ENCODE results near the gene TSPAN31.

TSPAN31 gene

DNA sequence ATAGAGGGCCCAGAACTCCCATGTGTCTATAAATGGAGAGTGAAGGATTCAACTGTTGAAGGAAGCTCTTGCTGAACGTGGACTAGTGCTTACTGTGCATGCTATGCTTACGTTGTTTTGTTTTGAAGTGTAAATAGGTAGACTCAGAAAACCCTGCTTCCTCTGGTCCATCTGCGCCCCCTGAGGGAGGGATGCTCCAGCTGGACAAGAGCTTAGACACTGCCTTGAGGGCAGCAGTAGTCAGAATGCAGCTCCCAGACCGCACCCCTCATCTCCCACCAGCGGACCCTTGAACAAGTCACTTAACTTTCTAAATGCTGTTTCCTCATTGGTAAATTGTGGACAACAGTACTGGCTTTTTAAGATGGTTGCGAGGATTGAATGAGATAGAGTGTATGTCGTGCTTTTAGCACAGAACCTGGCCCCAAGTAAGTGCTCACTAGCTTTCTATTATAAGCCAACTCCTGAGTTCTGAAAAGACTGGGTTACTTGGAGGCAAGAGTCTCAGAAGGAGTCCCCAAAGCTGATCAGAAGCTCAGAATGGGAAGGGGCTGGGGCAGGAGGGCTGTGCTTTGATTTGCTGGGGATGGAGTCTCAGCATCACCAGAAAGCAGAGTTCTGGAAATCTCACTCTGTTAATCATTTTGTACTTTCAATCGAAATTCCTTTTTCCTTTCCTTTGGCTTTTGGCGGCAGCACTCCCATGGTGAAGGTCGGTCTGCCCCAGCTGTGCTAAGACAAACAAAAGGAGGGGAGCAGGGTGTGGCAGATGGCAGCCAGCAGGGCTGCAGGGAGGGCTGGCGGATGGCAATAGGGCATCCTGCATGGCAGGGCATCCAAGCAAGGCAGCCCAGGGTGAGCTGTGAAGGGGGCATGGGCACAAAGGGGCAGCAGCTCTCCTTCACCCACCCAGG, 21.9 kb upstream of the TSPAN31 start:
- DNase-seq: no peak

- no peak for DNase-seq
These were observed 21.2 kb upstream of the TSPAN31 start for GRCh38 chr12:57723630-57723962.

DNA sequence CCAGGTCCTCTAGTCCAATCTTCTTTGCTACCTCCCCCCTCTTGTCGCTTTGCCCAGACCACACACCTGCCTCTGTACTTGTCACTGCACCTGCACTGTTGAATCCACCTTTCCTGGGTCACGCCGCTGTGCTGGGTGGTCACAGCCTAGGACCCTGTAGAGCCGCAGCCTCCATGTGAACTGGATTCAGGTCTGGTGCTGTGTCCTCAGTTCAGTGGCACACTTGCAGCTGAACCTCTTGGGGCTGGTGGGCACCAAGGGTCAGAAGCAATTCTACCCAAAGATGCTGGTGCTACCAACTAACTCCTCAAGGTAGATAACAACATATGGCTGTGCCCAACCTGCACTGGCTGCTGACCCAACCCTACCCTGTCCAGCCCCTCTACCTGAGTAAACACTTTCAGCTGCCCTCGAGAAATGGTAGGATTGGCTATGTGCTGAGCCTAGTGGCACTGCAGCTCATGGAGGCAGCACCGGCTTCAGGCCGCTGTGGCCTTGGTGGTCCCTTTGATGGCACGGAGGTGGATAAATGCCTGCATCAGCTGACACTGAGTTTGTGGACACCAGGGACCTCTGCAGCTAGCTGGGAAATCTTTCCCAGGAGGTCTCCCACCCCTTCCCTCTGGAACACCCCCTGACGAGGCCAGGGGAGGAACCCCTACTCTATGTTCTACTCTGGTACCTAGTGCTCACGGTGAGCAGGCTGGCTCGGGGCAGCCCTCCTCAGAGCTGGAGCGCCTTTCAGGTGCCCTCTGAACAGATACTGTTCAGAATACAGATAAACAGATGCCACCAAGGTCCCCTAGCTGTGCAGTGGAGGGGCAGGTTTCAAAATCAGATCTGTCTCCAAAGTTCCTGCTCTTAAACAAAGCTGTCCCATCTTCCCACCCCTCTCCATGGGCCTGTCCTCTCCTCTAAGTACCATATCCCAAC, 20.6 kb upstream of the TSPAN31 start:
- no peak for DNase-seq

DNA sequence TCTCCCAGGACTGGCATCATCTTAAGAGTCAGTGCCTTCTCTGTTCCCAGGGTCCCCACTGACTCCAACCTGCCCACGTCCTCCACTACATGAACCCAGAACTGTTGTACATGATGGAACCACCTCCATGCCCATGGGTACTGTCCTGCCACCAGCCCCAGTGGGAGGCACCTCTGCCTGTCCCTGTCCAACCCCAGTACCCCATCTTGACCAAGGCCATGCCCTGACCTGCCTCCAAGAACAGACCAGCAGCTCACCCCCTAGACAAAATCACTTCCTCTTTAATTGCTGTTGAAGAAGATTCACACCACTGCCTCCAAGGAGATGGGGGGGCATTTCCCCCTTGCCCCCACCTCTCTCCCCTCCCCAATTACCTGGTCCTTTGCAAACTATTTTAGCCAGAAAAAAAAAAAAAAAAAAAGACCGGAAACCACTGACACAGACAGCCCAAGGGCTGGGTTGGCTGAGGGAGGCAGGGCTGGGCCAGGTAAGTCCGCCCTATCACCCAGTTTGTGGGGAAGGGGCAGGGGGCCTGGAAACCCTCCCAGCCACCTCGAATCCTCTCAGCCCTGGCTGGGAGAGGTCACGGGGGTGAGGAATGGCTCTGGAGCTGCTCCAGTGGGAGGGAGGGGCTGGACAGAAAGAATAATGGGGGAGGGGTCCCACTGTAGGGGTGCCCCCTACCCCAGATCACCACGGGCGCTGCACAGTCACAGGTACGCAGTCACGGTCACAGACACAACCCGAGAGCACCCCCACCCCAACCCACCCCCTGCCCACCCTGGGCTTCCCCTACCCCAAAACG, 19.7 kb upstream of the TSPAN31 start:
- no peak for DNase-seq

DNA sequence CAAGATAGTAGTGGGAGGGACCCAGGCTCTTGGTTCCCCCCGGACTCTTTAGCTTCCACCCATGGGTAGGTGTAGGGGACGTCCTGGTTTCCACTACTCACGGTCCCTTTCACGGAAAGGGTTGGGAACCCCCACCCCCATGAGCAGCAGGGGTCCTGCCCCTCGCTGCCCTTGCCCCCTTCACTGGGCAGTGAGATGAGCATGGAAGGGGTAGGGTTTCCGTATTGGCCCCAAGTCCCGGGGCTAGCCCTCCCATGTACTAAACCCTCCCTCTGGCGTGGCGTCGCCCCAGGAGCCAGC, 19.0 kb upstream of the TSPAN31 start:
- DNase-seq: no peak

- DNase-seq: no peak
These were observed 18.5 kb upstream of the TSPAN31 start for GRCh38 chr12:57726151-57726883.

DNA sequence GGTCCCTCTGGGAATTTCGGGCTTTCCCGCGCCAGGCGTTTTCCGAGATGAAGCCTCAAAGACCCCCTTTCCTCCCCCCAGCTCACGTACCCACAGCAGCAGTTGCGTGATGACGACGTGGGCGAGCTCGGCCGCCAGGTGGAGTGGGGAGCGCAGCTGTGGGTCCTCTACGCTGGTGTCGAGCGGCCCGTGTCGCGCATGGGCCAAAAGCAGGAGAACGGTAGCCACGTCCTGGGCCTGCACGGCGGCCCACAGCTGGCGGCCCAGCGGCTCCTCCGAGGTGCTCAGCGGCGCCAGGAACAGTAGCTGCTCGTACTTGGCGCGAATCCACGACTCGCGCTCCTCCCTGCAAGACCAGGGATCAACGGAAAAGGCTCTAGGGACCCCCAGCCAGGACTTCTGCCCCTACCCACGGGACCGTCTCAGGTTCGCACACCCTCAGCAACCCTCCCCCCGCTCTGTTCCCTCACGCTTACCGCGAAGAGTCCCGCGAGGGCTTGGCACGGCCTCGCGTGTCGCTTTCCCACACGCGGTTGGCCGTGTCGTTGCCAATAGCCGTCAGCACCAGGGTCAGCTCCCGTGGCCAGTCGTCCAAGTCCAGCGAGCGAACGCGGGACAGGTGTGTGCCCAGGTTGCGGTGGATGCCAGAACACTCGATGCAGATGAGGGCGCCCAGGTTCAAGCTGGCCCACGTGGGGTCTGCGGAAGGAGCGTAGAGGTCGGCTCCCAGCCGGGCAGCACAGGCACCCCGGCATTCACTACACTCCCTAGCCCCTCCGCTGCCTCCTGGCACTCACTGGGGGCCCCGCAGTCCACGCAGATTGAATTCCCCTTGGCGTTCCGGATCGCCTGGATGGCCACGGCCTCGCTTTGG, 17.7 kb upstream of the TSPAN31 start:
- DNase-seq: no peak

GRCh38 chr12:57727758-57728395, 17.0 kb upstream of the TSPAN31 start:
- DNase-seq: no peak

GRCh38 chr12:57729321-57729844, 15.5 kb upstream of the TSPAN31 start:
- no peak for DNase-seq

GRCh38 chr12:57730336-57731067, 14.3 kb upstream of the TSPAN31 start:
- no peak for DNase-seq

GRCh38 chr12:57731411-57732080, 13.3 kb upstream of the TSPAN31 start:
- no peak for DNase-seq

DNA sequence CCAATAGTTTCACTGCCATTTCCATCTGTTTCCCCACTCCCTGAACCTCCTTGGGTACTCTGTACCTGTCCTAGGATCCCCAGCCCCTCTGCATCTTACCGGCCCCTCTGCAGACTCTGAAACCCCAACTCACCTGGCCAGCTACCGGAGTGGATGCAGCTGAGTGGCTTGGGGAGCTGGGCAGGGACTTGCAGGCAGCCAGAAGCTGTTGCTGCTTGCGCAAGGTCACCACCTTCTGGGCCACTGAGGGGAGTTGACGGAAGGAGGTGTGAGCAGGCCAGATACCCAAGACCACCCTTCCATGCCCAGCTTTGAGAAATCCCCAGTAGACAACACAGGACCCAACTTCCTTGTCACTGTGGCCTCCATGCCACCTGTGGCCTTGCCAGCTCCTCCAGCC, 12.6 kb upstream of the TSPAN31 start:
- DNase-seq: no peak

DNA sequence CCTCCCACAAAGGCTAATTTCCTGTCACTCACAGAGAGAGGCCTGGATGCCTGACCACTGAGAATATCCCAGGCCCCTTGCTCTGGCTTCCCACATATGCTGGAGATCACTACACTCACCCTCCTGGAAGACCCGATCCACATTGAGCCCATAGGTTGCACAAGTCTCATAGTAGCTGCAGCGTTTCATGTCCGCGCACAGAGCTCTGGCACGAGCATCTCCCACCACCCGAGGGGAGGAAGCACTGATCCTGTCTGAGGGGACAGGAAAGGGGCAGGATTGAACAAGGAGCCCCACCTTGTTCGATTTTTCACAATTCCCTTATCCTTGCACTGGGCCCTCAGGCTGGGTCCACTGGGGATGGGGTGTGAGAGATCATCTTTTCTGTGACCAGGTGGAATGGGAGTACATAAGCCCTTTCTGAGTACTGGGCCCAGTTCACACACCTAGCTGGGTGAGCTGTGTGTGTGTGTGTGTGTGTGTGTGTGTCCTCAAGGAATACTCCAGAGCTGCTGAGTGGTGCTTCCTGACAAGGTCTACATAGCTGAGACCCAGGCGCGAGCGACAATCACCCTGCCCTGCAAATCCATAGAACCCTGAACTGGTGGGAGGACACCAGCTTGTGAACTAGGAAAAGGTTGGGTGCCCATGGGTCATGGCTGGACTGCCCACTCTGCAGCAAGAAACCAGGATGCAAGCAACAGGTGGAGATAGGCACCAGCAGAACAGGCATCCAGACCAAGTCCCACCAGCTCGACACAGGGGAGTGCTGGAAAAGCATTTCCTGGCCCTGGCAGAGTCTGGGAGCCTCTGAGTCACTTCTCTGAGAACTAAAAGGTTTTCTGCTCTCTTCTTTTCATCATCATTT, 11.9 kb upstream of the TSPAN31 start:
- no peak for DNase-seq

DNA sequence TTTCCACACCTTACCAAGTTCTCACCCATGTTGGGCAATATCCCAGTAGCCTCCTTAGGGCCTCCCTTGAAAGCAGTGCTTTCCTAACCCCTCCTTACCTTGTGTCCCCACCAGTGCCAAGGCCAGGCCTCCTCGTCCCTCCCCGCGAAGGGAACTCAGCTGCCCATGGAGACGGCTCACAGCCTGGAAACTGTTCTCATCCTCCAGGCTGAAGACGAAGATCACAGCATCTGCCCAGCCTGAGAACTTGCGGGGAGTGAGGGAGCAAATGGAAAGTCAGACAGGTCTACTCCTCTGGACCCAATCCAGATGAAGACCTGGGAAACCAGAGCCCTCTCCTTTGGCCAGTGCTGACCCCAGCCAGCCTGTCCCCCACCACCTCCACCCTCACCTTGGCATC, 10.9 kb upstream of the TSPAN31 start:
- no peak for DNase-seq

DNA sequence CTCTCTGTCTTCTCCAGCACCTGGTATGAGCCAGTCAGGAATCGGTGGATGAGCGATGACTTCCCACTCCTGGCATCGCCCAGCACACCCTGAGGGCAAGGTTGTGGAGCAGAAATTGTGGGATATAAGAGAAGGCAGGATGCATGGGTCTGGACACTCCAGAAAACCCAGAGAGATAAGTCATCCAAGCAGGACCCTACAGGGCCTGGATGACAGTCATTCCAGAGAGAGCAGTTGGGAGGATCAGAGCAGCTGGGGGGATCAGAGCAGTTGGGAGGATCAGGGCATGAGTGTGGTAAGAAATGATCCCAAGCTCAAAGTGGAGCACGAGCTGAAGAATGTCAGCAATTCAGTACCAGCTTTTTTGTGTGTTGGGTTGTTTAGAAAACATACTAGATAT, 10.2 kb upstream of the TSPAN31 start:
- DNase-seq: no peak

DNA sequence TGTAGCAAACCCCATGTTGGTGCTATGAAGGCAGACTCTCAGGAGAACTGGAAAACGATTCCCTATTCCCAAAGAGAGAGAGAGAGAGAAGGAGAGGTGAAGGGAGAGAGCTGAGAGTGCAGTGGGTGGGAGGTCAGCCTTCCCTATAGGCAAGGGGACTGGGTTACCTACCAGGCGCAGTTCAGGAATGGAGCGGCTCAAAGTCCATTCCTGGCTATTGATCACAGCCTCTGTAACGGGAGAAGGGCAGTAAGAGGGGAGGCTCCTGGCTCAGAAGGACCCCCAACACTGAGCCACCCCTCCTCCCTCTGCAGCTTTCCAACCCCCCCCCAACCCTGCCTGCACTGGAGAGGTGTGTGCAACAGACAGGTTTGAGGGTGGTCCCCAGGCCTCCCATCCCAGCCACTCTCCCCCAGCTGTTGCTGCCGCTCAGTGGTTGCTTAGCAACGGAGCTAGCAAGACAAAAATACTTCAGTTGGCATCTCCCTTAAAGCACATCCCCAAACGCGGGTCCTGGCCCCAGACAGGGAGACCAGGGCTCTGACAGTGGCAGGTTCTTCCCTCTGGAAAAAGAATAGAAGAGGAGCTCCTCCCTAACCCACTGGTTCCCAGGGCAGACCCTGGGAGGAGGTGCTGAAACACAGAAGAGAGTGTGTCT, 9.5 kb upstream of the TSPAN31 start:
- DNase-seq: no peak

DNA sequence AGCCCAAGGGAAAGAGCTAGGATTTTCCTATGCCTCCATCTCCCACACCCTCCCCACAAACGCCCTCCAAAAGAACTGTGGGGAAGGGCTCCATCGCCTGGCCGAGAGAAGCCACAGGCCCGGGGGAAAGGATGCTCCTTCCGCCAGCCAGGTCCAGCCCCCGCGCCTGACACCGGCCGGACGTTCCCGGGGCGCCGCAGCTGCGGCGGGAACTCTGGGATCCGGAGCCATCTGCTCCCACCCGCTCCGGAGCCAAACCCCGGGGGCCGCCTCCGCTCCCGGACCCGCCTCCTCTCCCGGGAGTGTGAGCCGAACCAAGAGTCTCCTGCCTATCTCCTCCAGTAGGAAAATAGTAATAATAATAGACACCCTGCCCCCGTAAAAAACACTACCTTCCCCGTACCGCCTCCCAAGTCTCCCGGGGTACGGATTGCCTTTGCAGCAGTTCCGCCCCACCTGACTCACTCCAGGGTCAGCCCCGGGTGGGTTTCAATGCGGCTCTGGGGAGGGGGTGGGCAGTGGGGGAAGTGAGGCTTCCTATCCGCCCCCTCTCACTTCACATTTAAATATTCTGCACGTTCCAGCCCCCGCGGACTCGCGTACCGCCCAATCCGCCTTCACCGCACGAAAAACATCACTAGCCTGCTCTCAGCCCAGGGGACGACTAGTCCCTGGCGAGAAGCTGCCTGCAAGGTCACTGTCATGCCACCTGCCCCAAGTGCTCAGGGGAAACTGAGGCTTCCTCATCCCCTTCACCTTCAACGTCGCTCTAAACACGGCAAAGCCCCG, 8.7 kb upstream of the TSPAN31 start:
- no peak for DNase-seq
